K562 (cell line): ENCODE data around the gene RNF112. TPM values are rescaled to one million over a fixed set of nuclear protein-coding genes. Genes with fewer than 3 reads are reported as not detected.

Source experiments
- CCNT2 ChIP-seq: IDR thresholded peaks from 2 replicates; pipeline ENCODE4 v1.6.1; 2011; ENCODE audit warnings: borderline replicate concordance, low read depth, mild to moderate bottlenecking, moderate library complexity, mixed read lengths, low read length; ENCODE audit not compliant: insufficient read length; ENCODE audit errors: extremely low read depth
- CHD4 ChIP-seq: fragments of 200-600 bp; sonication (generic); IDR thresholded peaks from 3 replicates; pipeline ENCODE4 v1.6.1; 2012; ENCODE audit warnings: low read depth, mild to moderate bottlenecking, mixed read lengths, low read length, inconsistent platforms; ENCODE audit not compliant: insufficient read depth, insufficient replicate concordance, poor library complexity, severe bottlenecking
- CXXC5 ChIP-seq: fragments of 250-450 bp; sonication (Bioruptor Pico); IDR thresholded peaks from 2 replicates; pipeline ENCODE4 v1.8.0; 2022; ENCODE audit warnings: inconsistent platforms, mild to moderate bottlenecking, moderate library complexity
- DLX4 ChIP-seq: fragments of 250-450 bp; sonication (Bioruptor Pico); IDR thresholded peaks from 2 replicates; pipeline ENCODE4 v1.6.1; 2021; ENCODE audit warnings: mild to moderate bottlenecking
- GABPB2 ChIP-seq: fragments of 250-450 bp; sonication (Bioruptor Pico); conservative IDR thresholded peaks from 2 replicates; pipeline ENCODE4 v1.5.1; 2021; ENCODE audit warnings: mild to moderate bottlenecking
- GTF2B ChIP-seq: IDR thresholded peaks from 2 replicates; pipeline ENCODE4 v1.6.1; 2011; ENCODE audit not compliant: insufficient read length; ENCODE audit errors: extremely low read depth
- NR2C2 ChIP-seq, 2 experiments: fragments of 200-800 bp in 1 of 2; sonication (Bioruptor generic) in 1 of 2; sonication (generic) in 1 of 2; formaldehyde crosslinking in 1 of 2; IDR thresholded peaks; 2 replicates each; pipeline versions ENCODE4 v1.6.1 to v1.8.0; 2016 to 2022; ENCODE audit warnings: mild to moderate bottlenecking in 1 of 2, missing compliant biosample characterization in 1 of 2, missing genetic modification characterization in 1 of 2, missing genetic modification reagents in 1 of 2
- PHF20 ChIP-seq: fragments of 450-650 bp; IDR thresholded peaks from 2 replicates; pipeline ENCODE4 v1.6.1; 2018; ENCODE audit not compliant: partially characterized antibody
- SAFB ChIP-seq: fragments of 200-400 bp; formaldehyde crosslinking; IDR thresholded peaks from 2 replicates; pipeline ENCODE4 v1.6.1; 2017; ENCODE audit warnings: low read depth, low read length, borderline replicate concordance
- SETDB1 ChIP-seq: IDR thresholded peaks from one replicate; pipeline ENCODE4 v1.6.1; 2012; ENCODE audit warnings: low read length, control low read depth, inconsistent platforms
- SNRNP70 ChIP-seq: fragments of 200-400 bp; formaldehyde crosslinking; optimal IDR thresholded peaks from 2 replicates; pipeline ENCODE3; 2017; ENCODE audit warnings: low read depth, low read length
- SP2 ChIP-seq: IDR thresholded peaks from 2 replicates; pipeline ENCODE4 v1.6.1; 2011; ENCODE audit warnings: mild to moderate bottlenecking, low read depth, low read length, moderate library complexity; ENCODE audit not compliant: poor library complexity, severe bottlenecking; ENCODE audit errors: extremely low read depth
- TAL1 ChIP-seq: fragments of 450-650 bp; IDR thresholded peaks from 2 replicates; pipeline ENCODE4 v1.6.1; 2016; ENCODE audit warnings: mild to moderate bottlenecking
- VEZF1 ChIP-seq: fragments of 200-800 bp; sonication (Bioruptor generic); IDR thresholded peaks from 2 replicates; pipeline ENCODE4 v1.6.1; 2017; ENCODE audit warnings: missing genetic modification characterization, missing compliant biosample characterization
- ZNF124 ChIP-seq: sonication (generic); formaldehyde crosslinking; IDR thresholded peaks from 2 replicates; pipeline ENCODE4 v1.8.1; 2022; ENCODE audit warnings: missing genetic modification reagents
- ZNF263 ChIP-seq: sonication (generic); formaldehyde crosslinking; IDR thresholded peaks from 2 replicates; pipeline ENCODE4 v1.8.0; 2022; ENCODE audit warnings: mild to moderate bottlenecking, missing genetic modification reagents, borderline replicate concordance
- ZNF644 ChIP-seq: fragments of 200-800 bp; sonication (Bioruptor generic); IDR thresholded peaks from 2 replicates; pipeline ENCODE4 v1.6.1; 2016; ENCODE audit warnings: low read depth, missing genetic modification characterization, missing compliant biosample characterization
- ZNF717 ChIP-seq: fragments of 250-450 bp; sonication (Bioruptor Pico); IDR thresholded peaks from 2 replicates; pipeline ENCODE4 v1.5.0; 2021
- polyA plus RNA-seq, 8 experiments: library from polyadenylated mRNA; depleted of rRNA in 4 of 8; stranded (reverse) in 5 of 8; unstranded in 3 of 8; fragments of >200 nt; fragmentation: Nextera tagmentation in 2 of 8; fragmentation: Illumina TruSeq in 1 of 8; extraction: Ambion mirVana in 2 of 8; extraction: Trizol in 1 of 8; gene quantifications; 2 replicates each; pipeline versions ENCODE4 v1.2.1 to v1.2.3, GENCODE V29; 2011 to 2014; ENCODE audit warnings: inconsistent platforms in 1 of 8, missing spikeins in 1 of 8
- total RNA-seq, 7 experiments: library from RNA; depleted of rRNA in 6 of 7; stranded (reverse); fragments of >200 nt in 6 of 7; fragmentation: Illumina TruSeq in 2 of 7; extraction: Trizol in 2 of 7; gene quantifications; 2 replicates each; pipeline versions ENCODE4 v1.2.1 to v1.2.3, GENCODE V29; 2011 to 2021; ENCODE audit warnings: low replicate concordance in 1 of 7
- TF ChIP-seq, protein P1 (sequence below): fragments of 450-650 bp; IDR thresholded peaks from 2 replicates; pipeline ENCODE4 v1.6.1; 2016
- TF ChIP-seq, protein P2 (sequence below): fragments of 250-450 bp; sonication (Bioruptor Pico); IDR thresholded peaks from 2 replicates; pipeline ENCODE4 v1.8.0; 2022; ENCODE audit warnings: inconsistent platforms, mild to moderate bottlenecking, moderate library complexity, borderline replicate concordance
- TF ChIP-seq, protein P3 (sequence below): sonication (generic); formaldehyde crosslinking; IDR thresholded peaks from 2 replicates; pipeline ENCODE4 v1.9.0; 2022; ENCODE audit warnings: mild to moderate bottlenecking, missing genetic modification reagents

Gene RNF112
- total and polyA plus RNA-seq, 9 of the 15 experiments (the other 6 are each of a cell fraction or from before 2014, with no cell fraction given): 0.05 TPM; not detected in 8

DNA sequence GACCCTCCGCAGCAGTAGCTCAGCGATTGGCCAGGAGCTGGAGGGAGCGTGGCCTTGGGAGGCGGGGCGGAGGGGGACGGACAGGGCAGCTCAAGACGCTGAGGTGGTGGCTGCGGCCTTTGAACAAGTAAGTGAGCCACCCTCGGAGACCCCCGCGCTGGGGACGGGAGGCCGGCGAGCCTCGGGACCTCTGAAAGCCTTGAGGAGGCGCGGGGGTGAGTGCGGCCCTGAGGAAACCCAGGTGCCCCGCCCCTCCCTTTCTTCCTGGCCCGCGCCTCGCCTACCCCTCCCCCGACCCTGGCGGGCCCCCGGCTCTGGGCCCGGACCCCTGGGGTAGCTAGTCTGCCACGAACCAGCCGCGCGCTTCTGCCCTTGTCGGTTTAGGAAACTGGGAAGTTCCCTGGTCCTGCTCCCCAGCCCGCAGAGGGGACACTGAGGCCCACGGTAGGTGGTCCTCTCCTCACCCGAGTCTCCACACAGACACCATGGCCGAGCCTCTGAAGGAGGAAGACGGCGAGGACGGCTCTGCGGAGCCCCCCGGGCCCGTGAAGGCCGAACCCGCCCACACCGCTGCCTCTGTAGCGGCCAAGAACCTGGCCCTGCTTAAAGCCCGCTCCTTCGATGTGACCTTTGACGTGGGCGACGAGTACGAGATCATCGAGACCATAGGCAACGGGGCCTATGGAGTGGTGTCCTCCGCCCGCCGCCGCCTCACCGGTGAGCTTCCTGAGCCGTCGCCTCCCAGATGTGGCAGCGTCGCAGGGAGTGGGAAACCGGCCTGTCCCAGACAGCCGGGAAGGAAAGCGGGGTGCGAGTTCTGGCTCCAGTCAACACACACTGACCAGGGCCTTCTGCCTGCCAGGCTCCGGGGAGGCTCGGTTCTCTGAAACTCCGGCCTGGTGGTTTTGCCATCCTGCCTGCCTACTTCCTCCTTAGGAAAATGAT, 32.3 kb upstream of the RNF112 start, which contains the start of gene MAPK7 (continued):
- no peak for TF ChIP-seq DLX4 (CRISPR knock-in tag)
- peak; percentile 18 for TF ChIP-seq PHF20
- no peak for TF ChIP-seq SETDB1
- no peak for TF ChIP-seq GABPB2
- no peak for TF ChIP-seq SNRNP70
- no peak for TF ChIP-seq GTF2B
- TF ChIP-seq SAFB: no peak
- peak; percentile 54 for TF ChIP-seq VEZF1 (CRISPR knock-in tag)
- TF ChIP-seq SP2: peak; percentile 32
- TF ChIP-seq, protein P1, sequence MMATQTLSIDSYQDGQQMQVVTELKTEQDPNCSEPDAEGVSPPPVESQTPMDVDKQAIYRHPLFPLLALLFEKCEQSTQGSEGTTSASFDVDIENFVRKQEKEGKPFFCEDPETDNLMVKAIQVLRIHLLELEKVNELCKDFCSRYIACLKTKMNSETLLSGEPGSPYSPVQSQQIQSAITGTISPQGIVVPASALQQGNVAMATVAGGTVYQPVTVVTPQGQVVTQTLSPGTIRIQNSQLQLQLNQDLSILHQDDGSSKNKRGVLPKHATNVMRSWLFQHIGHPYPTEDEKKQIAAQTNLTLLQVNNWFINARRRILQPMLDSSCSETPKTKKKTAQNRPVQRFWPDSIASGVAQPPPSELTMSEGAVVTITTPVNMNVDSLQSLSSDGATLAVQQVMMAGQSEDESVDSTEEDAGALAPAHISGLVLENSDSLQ: peak; percentile 65
- TF ChIP-seq NR2C2 (CRISPR knock-in tag; IDR thresholded peaks at IDR 0.05): no peak
- 0 out of 2 replicates have a peak, but pooled peaks have one; percentile 34 for TF ChIP-seq NR2C2 (tag; IDR thresholded peaks at IDR 0.05)
- TF ChIP-seq ZNF717 (CRISPR knock-in tag): no peak
- TF ChIP-seq ZNF644: no peak
- TF ChIP-seq, protein P2, sequence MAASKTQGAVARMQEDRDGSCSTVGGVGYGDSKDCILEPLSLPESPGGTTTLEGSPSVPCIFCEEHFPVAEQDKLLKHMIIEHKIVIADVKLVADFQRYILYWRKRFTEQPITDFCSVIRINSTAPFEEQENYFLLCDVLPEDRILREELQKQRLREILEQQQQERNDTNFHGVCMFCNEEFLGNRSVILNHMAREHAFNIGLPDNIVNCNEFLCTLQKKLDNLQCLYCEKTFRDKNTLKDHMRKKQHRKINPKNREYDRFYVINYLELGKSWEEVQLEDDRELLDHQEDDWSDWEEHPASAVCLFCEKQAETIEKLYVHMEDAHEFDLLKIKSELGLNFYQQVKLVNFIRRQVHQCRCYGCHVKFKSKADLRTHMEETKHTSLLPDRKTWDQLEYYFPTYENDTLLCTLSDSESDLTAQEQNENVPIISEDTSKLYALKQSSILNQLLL (CRISPR knock-in tag): no peak
- no peak for TF ChIP-seq ZNF263 (CRISPR knock-in tag)
- TF ChIP-seq, protein P3, sequence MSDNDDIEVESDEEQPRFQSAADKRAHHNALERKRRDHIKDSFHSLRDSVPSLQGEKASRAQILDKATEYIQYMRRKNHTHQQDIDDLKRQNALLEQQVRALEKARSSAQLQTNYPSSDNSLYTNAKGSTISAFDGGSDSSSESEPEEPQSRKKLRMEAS (CRISPR knock-in tag): 0 out of 2 replicates have a peak, but pooled peaks have one; percentile 28
- no peak for TF ChIP-seq ZNF124
- no peak for TF ChIP-seq CHD4
- TF ChIP-seq CCNT2: no peak
- no peak for TF ChIP-seq TAL1
- no peak for TF ChIP-seq CXXC5 (CRISPR knock-in tag)
